Astrocyte of the cerebellum (primary cell): ENCODE measurements around the gene PGBD5.

ENCODE experiments used
- DNase-seq: peaks from one replicate; pipeline ENCODE4 v3.0.0-alpha.2; 2011; ENCODE audit warnings: low read depth
- H3K4me3 ChIP-seq: 2 replicates; pipeline ENCODE4 v1.5.1; 2011; ENCODE audit warnings: mild to moderate bottlenecking, low read depth, low read length, moderate library complexity
- CTCF ChIP-seq: IDR thresholded peaks from 2 replicates; pipeline ENCODE4 v1.5.1; 2012; ENCODE audit warnings: low read length, low read depth, moderate library complexity, mild to moderate bottlenecking; ENCODE audit errors: missing control alignments
- in situ Hi-C: cut with HindIII; loops from 2 replicates; pipeline ENCODE4 v1.10.0; 2017; ENCODE audit warnings: low sequenced_read_pairs

Gene PGBD5

GRCh38 chr1:230351983-230352382 lies 74.1 kb downstream of the PGBD5 start:
- in situ Hi-C loops: no loop called here
- no peak for DNase-seq
- H3K4me3 ChIP-seq: no peak overlapping the region
- TF ChIP-seq CTCF: no peak

GRCh38 chr1:230351514-230351913 lies 74.6 kb downstream of the PGBD5 start:
- in situ Hi-C loops: no loop called here
- H3K4me3 ChIP-seq: no peak overlapping the region
- no peak for TF ChIP-seq CTCF
- DNase-seq: no peak

- TF ChIP-seq CTCF: no peak
- no peak for DNase-seq
- H3K4me3 ChIP-seq: no peak overlapping the region
- in situ Hi-C loops: no loop called here
These were observed 75.8 kb downstream of the PGBD5 start for GRCh38 chr1:230350208-230350921.

- in situ Hi-C loops: no loop called here
- no peak for TF ChIP-seq CTCF
- DNase-seq: no peak
- H3K4me3 ChIP-seq: no peak overlapping the region
These were observed 77.1 kb downstream of the PGBD5 start for GRCh38 chr1:230349020-230349393.

GRCh38 chr1:230348386-230349019 lies 77.6 kb downstream of the PGBD5 start:
- in situ Hi-C loops: no loop called here
- H3K4me3 ChIP-seq: no peak overlapping the region
- TF ChIP-seq CTCF: no peak
- DNase-seq: no peak

GRCh38 chr1:230347896-230348295 lies 78.2 kb downstream of the PGBD5 start:
- no peak overlapping the region for H3K4me3 ChIP-seq
- no peak for DNase-seq
- no peak for TF ChIP-seq CTCF
- in situ Hi-C loops: no loop called here
